ENCODE data around the gene SULT2A1.
A peak's percentile ranks its signal among the peaks of the same experiment; 100 is the strongest.

Gene SULT2A1

GRCh38 chr19:47836038-47836437 lies 50.1 kb downstream of the SULT2A1 start:
- Histone ChIP-seq H3K27me3 (ENCODE audit: insufficient read depth, low read length, poor library complexity) (no peaks in the 10 kb centered on the region), H3K4ac (ENCODE audit: low read depth, low read length) (no peak overlapping the region), H2AK5ac (ENCODE audit: low read length) (no peak overlapping the region), H3K56ac (ENCODE audit: low read length) (no peak overlapping the region), H4K8ac (ENCODE audit: low read depth, low read length) (no peak overlapping the region), H4K5ac (ENCODE audit: low read length) (no peak overlapping the region), H3K4me1 (ENCODE audit: control insufficient read depth, low read depth, low read length) (peaks cover 2% of the 10 kb centered on the region), H2BK120ac (ENCODE audit: low read depth, low read length) (no peak overlapping the region), H3K23ac (ENCODE audit: low read length) (no peak overlapping the region), H2BK15ac (replicated peaks; ENCODE audit: low read depth) (no peak overlapping the region), H3K18ac (ENCODE audit: low read length) (no peak overlapping the region), H3K4me3 (ENCODE audit: low read length) (no peak overlapping the region), H3K9ac (ENCODE audit: low read length) (no peak overlapping the region), H2BK5ac (ENCODE audit: low read length) (no peak overlapping the region), H3K79me2 (ENCODE audit: control insufficient read depth, insufficient read depth, low read length) (no peaks in the 10 kb centered on the region), H3K4me2 (ENCODE audit: low read length) (no peak overlapping the region), H3K36me3 (ENCODE audit: control insufficient read depth, insufficient read depth, low read length) (no peaks in the 10 kb centered on the region), H3K27ac (ENCODE audit: low read depth, low read length) (no peak overlapping the region), H3K79me1 (ENCODE audit: low read length) (no peaks in the 10 kb centered on the region)
- peak; percentile 44 for DNase-seq
- WGBS (ENCODE audit: extremely low coverage, insufficient coverage, low lambda C conversion rate), result no CpG with 5 or more reads among the region's 8 CpGs

GRCh38 chr19:47832723-47833122 lies 53.4 kb downstream of the SULT2A1 start:
- no peak overlapping the region for H2BK120ac ChIP-seq (ENCODE audit: low read depth, low read length)

DNA sequence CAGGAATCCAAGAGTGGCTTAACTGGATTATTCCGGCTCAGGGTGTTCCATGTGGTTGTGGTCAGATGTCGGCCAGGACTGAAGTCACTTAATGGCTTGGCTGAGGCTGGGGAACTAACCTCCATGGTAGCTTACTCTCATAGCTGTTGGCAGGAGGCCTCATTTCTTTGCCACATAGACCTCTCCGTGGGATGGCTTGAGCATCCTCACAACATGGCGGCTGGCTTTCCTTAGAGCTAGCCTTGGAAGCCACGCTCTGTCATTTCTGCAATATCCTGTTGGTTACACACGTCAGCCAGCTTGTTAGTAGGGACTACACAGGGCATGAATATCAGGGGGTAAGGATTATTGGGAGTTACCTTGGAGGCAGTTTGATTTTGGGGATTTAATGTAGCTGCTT lies 59.3 kb downstream of the SULT2A1 start:
- no peaks in the 10 kb centered on the region for H3K4me1 ChIP-seq (ENCODE audit: control insufficient read depth, low read depth, low read length)
- no peaks in the 10 kb centered on the region for H3K79me2 ChIP-seq (ENCODE audit: control insufficient read depth, insufficient read depth, low read length)
- H3K36me3 ChIP-seq (ENCODE audit: control insufficient read depth, insufficient read depth, low read length), result no peaks in the 10 kb centered on the region
- no peak overlapping the region for H3K4me2 ChIP-seq (ENCODE audit: low read length)
- H3K27ac ChIP-seq (ENCODE audit: low read depth, low read length), result no peak overlapping the region
- no peak overlapping the region for H2BK5ac ChIP-seq (ENCODE audit: low read length)
- H2AK5ac ChIP-seq (ENCODE audit: low read length), result no peak overlapping the region
- H3K79me1 ChIP-seq (ENCODE audit: low read length), result no peaks in the 10 kb centered on the region
- H3K4me3 ChIP-seq (ENCODE audit: low read length), result no peak overlapping the region
- no peak overlapping the region for H3K9ac ChIP-seq (ENCODE audit: low read length)
- H3K4ac ChIP-seq (ENCODE audit: low read depth, low read length), result no peak overlapping the region
- no peak overlapping the region for H4K5ac ChIP-seq (ENCODE audit: low read length)
- no peak overlapping the region for H3K23ac ChIP-seq (ENCODE audit: low read length)
- H3K56ac ChIP-seq (ENCODE audit: low read length), result no peak overlapping the region
- H3K27me3 ChIP-seq (ENCODE audit: insufficient read depth, low read length, poor library complexity), result no peaks in the 10 kb centered on the region
- no peak overlapping the region for H2BK15ac ChIP-seq (replicated peaks; ENCODE audit: low read depth)
- H2BK120ac ChIP-seq (ENCODE audit: low read depth, low read length), result no peak overlapping the region
- WGBS (ENCODE audit: extremely low coverage, insufficient coverage, low lambda C conversion rate), result no CpG with 5 or more reads among the region's 6 CpGs
- DNase-seq, result no peak
- no peak overlapping the region for H4K8ac ChIP-seq (ENCODE audit: low read depth, low read length)
- no peak overlapping the region for H3K18ac ChIP-seq (ENCODE audit: low read length)

More at GRCh38 chr19:47832723-47833122, 53.4 kb downstream of the SULT2A1 start:
- Histone ChIP-seq H3K79me1 (ENCODE audit: low read length) (no peaks in the 10 kb centered on the region), H3K9ac (ENCODE audit: low read length) (no peak overlapping the region), H3K4me1 (ENCODE audit: control insufficient read depth, low read depth, low read length) (no peaks in the 10 kb centered on the region), H4K8ac (ENCODE audit: low read depth, low read length) (no peak overlapping the region), H3K23ac (ENCODE audit: low read length) (no peak overlapping the region), H3K4me2 (ENCODE audit: low read length) (no peak overlapping the region), H2AK5ac (ENCODE audit: low read length) (no peak overlapping the region), H3K18ac (ENCODE audit: low read length) (no peak overlapping the region), H3K4me3 (ENCODE audit: low read length) (no peak overlapping the region), H3K79me2 (ENCODE audit: control insufficient read depth, insufficient read depth, low read length) (no peaks in the 10 kb centered on the region), H3K27me3 (ENCODE audit: insufficient read depth, low read length, poor library complexity) (no peaks in the 10 kb centered on the region), H3K4ac (ENCODE audit: low read depth, low read length) (no peak overlapping the region), H4K5ac (ENCODE audit: low read length) (no peak overlapping the region), H3K27ac (ENCODE audit: low read depth, low read length) (no peak overlapping the region), H2BK15ac (replicated peaks; ENCODE audit: low read depth) (no peak overlapping the region), H3K36me3 (ENCODE audit: control insufficient read depth, insufficient read depth, low read length) (no peaks in the 10 kb centered on the region), H3K56ac (ENCODE audit: low read length) (no peak overlapping the region), H2BK5ac (ENCODE audit: low read length) (no peak overlapping the region)
- no CpG with 5 or more reads among the region's 4 CpGs for WGBS (ENCODE audit: extremely low coverage, insufficient coverage, low lambda C conversion rate)
- peak; percentile 25 for DNase-seq

DNA sequence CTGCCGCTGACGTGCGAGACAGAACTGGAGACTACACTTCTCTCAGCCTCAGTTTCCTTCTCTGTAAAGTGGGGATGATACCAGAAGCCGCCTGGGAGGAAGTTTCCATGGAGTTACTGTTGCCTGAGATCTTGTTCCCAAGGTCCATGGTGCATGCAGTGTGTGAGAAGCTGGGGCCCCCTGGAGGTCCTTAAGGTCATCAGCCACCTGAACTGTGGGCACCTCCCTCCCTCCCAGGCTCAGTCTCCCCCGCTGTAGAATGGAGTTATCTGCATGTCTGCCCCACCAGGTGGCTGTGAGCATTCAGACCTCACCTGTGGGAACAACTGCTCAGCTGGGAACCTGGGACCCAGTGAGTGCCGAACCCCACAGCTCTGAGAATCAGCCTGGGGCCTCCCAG lies 61.7 kb downstream of the SULT2A1 start:
- Histone ChIP-seq H2BK120ac (ENCODE audit: low read depth, low read length) (no peak overlapping the region), H2BK5ac (ENCODE audit: low read length) (no peak overlapping the region), H3K4ac (ENCODE audit: low read depth, low read length) (no peak overlapping the region), H2BK15ac (replicated peaks; ENCODE audit: low read depth) (no peak overlapping the region), H3K4me2 (ENCODE audit: low read length) (no peak overlapping the region), H3K27ac (ENCODE audit: low read depth, low read length) (no peak overlapping the region), H4K5ac (ENCODE audit: low read length) (no peak overlapping the region), H3K4me1 (ENCODE audit: control insufficient read depth, low read depth, low read length) (peaks cover 3% of the 10 kb centered on the region), H3K36me3 (ENCODE audit: control insufficient read depth, insufficient read depth, low read length) (no peaks in the 10 kb centered on the region), H3K9ac (ENCODE audit: low read length) (no peak overlapping the region), H4K8ac (ENCODE audit: low read depth, low read length) (no peak overlapping the region), H3K79me1 (ENCODE audit: low read length) (no peaks in the 10 kb centered on the region), H3K79me2 (ENCODE audit: control insufficient read depth, insufficient read depth, low read length) (no peaks in the 10 kb centered on the region), H2AK5ac (ENCODE audit: low read length) (no peak overlapping the region), H3K27me3 (ENCODE audit: insufficient read depth, low read length, poor library complexity) (no peaks in the 10 kb centered on the region), H3K23ac (ENCODE audit: low read length) (no peak overlapping the region), H3K18ac (ENCODE audit: low read length) (no peak overlapping the region), H3K56ac (ENCODE audit: low read length) (no peak overlapping the region), H3K4me3 (ENCODE audit: low read length) (no peak overlapping the region)
- DNase-seq, result peak; percentile 52
- no CpG with 5 or more reads among the region's 6 CpGs for WGBS (ENCODE audit: extremely low coverage, insufficient coverage, low lambda C conversion rate)

DNA sequence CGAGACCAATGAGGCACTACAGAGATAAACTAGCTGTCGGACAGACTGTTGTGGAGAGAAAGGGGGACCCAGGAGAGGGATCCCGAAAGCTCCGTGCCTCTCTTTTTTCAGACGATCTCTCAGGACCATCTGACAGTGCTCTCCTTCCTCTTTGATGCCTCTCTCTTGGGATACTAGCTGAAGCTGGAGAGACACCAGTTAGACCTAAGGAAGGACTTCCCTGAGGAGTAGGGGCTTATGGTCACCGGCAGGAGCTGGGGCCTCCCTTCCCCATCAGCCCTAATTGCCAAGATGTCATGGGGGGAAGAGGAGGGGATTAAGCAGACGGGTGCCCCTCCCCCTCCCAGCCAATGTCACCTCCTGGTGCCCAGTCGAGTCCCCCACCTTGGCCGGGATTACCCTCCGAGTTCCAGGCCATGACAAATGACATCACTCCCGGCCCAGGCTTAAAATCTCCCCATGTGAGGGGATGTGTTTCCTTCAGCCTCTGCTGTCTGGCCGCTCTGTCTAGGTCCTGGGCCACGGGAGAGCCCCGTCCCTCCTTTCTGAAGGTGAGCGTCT lies 64.6 kb downstream of the SULT2A1 start, which contains the start of gene CRX:
TSS of gene CRX (plus strand) at position 478 of the 561 bp plus-strand sequence. CDS start 12,507 bp downstream, outside the sequence.
- Histone ChIP-seq H3K79me1 (ENCODE audit: low read length) (no peaks in the 10 kb centered on the region), H3K4ac (ENCODE audit: low read depth, low read length) (no peak within 1 kb of the TSS), H4K5ac (ENCODE audit: low read length) (no peak within 1 kb of the TSS), H3K36me3 (ENCODE audit: control insufficient read depth, insufficient read depth, low read length) (no peaks in the 10 kb centered on the region), H3K9ac (ENCODE audit: low read length) (no peak within 1 kb of the TSS), H2AK5ac (ENCODE audit: low read length) (no peak within 1 kb of the TSS), H3K4me3 (ENCODE audit: low read length) (no peak within 1 kb of the TSS), H3K23ac (ENCODE audit: low read length) (no peak within 1 kb of the TSS), H4K8ac (ENCODE audit: low read depth, low read length) (no peak within 1 kb of the TSS), H2BK5ac (ENCODE audit: low read length) (no peak within 1 kb of the TSS), H3K18ac (ENCODE audit: low read length) (no peak within 1 kb of the TSS), H2BK15ac (replicated peaks; ENCODE audit: low read depth) (no peak within 1 kb of the TSS), H2BK120ac (ENCODE audit: low read depth, low read length) (no peak within 1 kb of the TSS), H3K4me1 (ENCODE audit: control insufficient read depth, low read depth, low read length) (peaks cover 3% of the 10 kb centered on the region), H3K56ac (ENCODE audit: low read length) (peak within 1 kb of the TSS; percentile 27), H3K27me3 (ENCODE audit: insufficient read depth, low read length, poor library complexity) (no peaks in the 10 kb centered on the region), H3K79me2 (ENCODE audit: control insufficient read depth, insufficient read depth, low read length) (no peaks in the 10 kb centered on the region), H3K27ac (ENCODE audit: low read depth, low read length) (no peak within 1 kb of the TSS), H3K4me2 (ENCODE audit: low read length) (no peak within 1 kb of the TSS)
- no CpG with 5 or more reads among the region's 15 CpGs for WGBS (ENCODE audit: extremely low coverage, insufficient coverage, low lambda C conversion rate)
- peak; percentile 47 for DNase-seq

Data from mesendoderm (in vitro differentiated cells).